Hepatic stellate cell (primary cell): ENCODE results near the gene EYA4.
A peak's percentile ranks its signal among the peaks of the same experiment; 100 is the strongest.

ENCODE experiments used
- DNase-seq: peaks from one replicate; pipeline ENCODE4 v3.0.0; 2011; ENCODE audit warnings: low spot score

EYA4 gene

GRCh38 chr6:133456439-133456838 is 215.3 kb downstream of the EYA4 start:
- DNase-seq, result no peak

GRCh38 chr6:133456944-133457343 is 215.8 kb downstream of the EYA4 start:
- DNase-seq, result no peak

GRCh38 chr6:133460101-133460500 is 218.9 kb downstream of the EYA4 start:
- DNase-seq, result no peak

- no peak for DNase-seq
These were observed 222.6 kb downstream of the EYA4 start for GRCh38 chr6:133463790-133464189.

DNA sequence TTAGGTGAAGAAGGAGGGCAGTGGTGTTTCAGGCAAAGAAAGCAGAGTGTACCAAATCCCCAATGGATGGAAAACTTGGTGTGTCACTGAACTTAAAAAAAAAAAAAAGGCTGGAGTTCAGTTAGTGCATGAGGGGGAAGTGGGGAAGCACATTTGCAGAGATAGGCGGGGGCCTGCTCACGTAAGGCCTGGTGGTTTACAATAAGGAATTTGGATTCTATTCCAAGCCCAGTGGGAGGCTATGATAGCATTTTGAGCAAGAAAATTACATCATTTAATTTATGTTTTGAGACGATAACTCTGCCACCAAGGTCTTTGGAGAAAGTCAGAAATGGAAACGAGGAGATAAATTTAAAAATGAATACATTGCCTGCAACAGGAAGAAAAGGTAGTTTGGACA is 225.5 kb downstream of the EYA4 start:
- DNase-seq, result no peak

- no peak for DNase-seq
These were observed 226.2 kb downstream of the EYA4 start for GRCh38 chr6:133467231-133467981.

GRCh38 chr6:133467982-133468380 is 226.8 kb downstream of the EYA4 start:
- DNase-seq, result no peak

DNA sequence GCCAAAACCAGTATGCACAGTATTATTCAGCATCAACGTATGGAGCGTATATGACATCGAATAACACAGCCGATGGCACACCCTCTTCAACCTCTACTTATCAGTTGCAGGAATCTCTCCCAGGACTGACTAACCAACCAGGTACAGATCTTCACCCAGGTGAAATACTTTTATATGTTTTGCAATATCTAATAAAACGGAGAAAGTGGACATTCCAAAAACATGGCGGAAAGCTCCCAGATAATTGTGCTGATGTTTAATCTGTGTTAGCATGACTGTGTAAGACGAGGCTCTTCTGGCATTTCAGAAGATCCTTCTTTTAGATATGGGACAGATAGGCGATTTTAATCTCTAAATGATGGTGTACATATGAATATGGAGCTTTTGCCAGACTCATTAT is 227.4 kb downstream of the EYA4 start:
- DNase-seq, result no peak

DNA sequence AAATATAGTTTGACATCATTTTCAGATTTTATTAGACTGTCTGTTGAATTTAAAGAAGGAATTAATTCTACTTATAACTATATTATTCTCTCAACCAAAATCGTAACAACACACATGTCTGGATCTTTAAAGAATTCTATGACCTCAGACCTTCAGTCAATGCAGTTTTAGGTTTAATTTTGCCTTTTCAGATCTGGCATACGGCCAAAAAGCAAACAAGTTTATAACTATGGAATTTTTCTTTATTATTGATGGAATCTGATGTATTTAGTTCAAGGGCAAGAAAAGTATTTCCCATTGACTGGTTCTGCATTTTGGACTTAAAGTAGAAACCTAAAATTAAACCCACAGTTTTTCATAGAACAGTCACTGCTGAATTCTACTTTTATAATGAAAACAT is 233.4 kb downstream of the EYA4 start:
- no peak for DNase-seq

DNA sequence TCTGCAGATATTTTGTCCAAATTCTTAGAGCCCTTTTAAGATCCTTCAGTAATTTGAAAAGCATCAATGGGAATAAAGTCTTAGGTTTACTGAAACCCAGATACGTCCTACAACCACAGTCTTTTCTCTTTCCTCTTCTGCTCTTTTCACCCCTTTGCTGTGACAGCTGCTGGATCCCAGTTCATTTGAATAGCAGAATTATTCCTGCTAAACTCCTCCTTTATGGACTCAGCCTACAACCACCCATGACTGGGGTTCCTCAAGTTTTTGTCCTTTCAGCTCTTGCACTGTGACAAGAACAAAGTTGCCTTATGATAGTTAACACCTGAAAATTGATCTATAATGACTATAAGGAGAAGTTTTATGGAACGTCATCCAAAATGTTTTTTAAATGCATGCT is 237.5 kb downstream of the EYA4 start:
- DNase-seq, result no peak

GRCh38 chr6:133487174-133487573 is 246.0 kb downstream of the EYA4 start:
- DNase-seq, result no peak

DNA sequence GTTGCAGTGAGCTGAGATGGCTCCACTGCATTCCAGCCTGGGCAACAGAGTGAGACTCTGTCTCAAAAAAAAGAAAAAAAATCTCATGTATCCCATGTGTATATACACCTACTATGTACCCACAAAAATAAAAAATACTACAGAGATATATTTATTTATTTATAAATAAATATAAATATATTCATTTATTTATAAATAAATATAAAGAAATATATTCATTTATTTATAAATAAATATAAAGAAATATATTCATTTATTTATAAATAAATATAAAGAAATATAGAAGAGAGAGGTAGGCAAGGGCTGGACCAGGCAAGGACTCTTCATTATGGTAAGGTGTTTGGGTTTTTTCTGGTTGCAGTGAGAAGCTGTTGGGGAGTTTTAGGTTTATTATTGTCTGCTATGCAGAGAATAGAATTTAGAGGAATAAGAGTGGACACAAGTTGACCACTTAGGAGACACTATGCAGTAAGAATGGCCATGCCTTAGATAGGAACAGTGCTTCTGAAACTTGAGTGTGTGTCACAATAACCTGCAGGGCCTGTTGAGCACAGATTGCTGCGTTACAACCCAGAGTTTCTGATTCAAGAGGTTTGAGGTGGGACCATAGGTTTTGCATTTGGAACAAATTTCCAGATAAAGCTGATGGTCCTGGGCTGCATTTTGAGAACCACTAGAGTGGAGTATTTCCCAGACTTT is 254.2 kb downstream of the EYA4 start:
- no peak for DNase-seq

GRCh38 chr6:133499662-133500061 is 258.5 kb downstream of the EYA4 start:
- DNase-seq, result no peak

DNA sequence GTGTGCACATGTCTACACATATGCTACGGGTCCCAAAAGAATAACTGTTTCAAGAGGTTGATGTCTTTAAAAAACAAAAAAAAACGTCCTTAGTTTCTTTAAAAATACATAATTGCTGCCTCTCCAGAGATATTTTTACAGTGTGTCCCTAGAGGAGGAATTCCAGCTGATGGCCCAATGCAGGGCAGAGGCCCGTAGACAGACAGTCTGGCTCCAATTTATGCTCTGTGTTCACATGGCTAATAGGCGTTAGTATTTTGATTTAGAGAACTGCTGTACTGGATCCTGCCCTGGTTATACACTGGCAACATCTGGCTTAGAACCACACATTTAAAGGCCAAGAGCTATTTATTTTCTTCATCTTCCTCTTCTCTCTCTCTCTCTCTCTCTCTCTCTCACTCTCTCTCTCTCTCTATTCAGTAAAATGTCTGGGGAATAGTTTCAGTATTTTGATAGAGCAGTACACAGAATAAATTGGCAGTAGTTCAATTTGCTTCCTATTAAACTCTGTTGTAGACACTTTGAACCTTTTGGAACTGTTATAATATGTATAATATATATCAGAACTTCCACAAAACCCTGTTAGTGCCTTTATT is 260.6 kb downstream of the EYA4 start:
- DNase-seq, result no peak

DNA sequence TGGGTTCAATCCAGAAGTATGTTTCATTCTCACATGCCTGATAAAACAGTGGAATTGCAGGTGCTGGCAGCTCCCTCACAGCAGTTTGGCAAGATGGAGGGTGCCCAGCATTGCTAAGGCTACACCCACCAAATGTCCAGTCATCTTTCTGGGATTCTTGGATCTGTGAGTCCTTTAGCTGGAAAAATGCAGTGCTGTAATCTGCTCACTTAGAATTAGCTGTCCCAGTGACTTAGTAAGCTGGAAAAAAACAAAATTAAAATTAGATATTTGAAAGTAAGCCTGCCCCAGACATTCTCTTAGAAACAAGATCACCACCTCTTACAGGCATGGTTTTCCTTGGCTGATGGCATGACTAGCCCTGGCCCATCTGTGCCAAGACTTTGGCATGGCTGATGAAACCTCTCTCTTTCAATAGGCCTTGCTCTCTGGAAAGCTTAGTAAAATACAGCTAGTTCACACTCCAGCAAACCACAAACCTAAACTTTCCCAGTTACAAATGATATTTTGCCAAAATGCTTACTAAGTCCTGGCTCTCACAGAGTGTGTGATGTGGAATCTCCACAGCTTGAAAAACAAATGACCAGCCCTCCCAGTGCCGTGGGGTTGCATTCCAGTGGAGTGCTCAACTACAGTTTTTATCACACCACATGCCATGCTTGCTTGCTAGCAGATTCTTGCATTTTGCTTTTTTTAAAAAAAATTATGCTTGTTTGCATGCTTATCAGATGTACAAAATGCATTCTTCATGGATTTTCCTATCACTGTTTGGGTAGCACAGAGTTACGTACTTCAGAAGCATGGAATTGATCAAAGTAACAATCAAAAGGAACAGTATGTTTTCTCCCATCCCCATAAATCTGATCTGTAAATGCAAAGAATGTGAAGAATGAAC is 261.5 kb downstream of the EYA4 start:
- peak; percentile 7 for DNase-seq

DNA sequence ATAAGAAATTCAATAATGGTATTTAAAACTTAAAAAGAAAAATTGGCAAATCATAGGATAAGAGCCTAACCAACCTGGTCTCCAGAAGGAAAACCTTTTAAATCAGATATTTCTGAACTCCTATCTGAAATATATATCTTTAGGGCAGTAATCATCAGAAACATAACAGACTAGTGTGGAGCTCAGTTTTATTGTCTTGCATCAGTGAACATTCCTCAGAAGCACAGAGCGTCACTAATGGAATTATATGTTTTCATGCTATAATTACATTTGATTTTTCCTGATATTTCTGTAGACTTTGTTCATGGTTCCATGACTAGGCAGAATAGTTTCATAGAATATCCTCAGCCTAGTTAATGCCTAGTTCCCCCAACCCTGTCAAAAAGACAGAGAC is 262.2 kb downstream of the EYA4 start:
- DNase-seq, result no peak

- DNase-seq, result no peak
These were observed 263.0 kb downstream of the EYA4 start for GRCh38 chr6:133504158-133504557.

GRCh38 chr6:133504761-133505160 is 263.6 kb downstream of the EYA4 start:
- DNase-seq, result no peak

DNA sequence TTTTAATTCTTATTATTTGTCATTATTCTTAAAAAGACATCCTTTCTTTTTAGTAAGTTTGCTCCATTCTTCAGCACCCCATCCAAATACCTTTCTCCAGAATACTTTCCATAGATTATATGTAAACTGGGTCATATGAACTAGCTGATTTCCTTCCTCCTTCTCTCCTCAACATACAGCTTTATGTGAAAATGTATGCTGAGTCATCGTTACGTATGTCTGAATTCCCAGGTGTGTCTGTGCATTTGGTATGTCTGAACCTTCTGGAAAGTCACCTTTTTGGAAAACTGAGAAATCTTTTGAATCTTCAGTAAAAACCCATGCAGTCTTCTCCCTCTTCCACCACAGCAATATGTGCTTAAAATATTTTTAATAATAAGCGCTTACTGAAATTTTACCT is 264.5 kb downstream of the EYA4 start:
- DNase-seq, result no peak

DNA sequence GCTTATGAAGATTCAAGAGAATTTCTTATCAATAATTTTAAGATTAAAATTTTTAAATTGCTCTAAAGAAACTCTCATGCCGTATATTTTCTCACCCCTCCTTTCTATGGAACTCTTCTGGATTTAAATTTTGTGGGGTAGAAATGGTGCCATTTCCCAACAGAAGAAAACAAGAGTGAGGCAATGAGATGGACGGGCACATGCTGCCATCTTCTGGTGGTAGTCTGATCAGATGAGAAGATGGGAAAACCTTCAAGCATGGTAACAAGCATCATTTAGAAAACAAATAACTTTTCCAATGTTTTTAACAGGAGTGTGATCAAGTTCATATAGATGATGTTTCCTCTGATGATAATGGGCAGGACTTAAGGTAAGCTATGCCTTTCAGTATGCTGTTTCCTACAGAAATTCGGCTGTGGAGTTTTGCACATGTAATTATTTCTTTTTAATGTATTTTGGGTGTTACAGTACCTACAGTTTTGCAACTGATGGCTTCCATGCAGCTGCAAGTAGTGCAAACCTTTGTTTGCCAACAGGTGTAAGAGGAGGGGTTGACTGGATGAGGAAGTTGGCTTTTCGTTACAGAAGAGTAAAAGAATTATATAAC is 271.4 kb downstream of the EYA4 start:
- DNase-seq, result peak; percentile 9

DNA sequence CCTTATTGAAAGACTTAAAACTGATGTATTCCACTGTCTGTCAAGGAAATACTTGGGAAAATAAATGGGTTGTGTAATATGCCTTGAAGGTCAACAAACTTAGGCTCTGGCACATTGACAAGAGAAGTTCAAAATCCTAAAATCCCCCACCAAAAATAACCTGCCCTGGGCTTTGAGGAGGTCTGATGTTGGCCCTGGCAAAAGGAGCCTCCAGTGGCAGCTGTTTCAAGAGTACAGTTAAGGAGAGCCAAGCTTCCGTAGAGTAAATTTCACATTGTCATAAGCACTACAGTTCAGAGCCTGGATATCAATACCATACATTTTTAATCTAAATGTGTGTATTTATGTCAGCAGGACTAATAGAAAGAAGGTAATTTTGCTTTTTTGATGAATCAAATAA is 282.7 kb downstream of the EYA4 start:
- no peak for DNase-seq

- no peak for DNase-seq
These were observed 285.3 kb downstream of the EYA4 start for GRCh38 chr6:133526436-133526835.
